Esophagus squamous epithelium (tissue), 5 donors: Measurements from ENCODE around the gene ICE2. TPM values are rescaled to one million over a fixed set of nuclear protein-coding genes. Genes with fewer than 3 reads are reported as not detected.

Source experiments
- DNase-seq: peaks from one replicate; lab custom pipeline; 2025; lab: John Stamatoyannopoulos, UW
- H3K27ac ChIP-seq, 4 donors: fragments of 200-600 bp; sonication (generic); one replicate each; pipeline ENCODE4 v1.5.1; 2016 to 2019; ENCODE audit warnings: mild to moderate bottlenecking in 1 of 4
- H3K27me3 ChIP-seq, 4 donors: fragments of 200-600 bp; sonication (generic); 1 replicate in 3 of 4; 2 replicates in 1 of 4; pipeline versions ENCODE4 v1.5.1 to v1.6.0; 2017 to 2021; ENCODE audit warnings: antibody characterized with exemption in 1 of 4
- H3K36me3 ChIP-seq, 3 donors: fragments of 200-600 bp; sonication (generic); one replicate each; pipeline ENCODE4 v1.5.1; 2016 to 2019
- H3K4me1 ChIP-seq, 3 donors: fragments of 200-600 bp; sonication (generic); one replicate each; pipeline ENCODE4 v1.5.1; 2017 to 2019
- H3K4me3 ChIP-seq, 4 donors: fragments of 200-600 bp; sonication (generic); 1 replicate in 3 of 4; 2 replicates in 1 of 4; pipeline ENCODE4 v1.5.1; 2016 to 2019; ENCODE audit warnings: mild to moderate bottlenecking in 2 of 4, moderate library complexity in 1 of 4
- H3K9me3 ChIP-seq, 3 donors: fragments of 200-600 bp; sonication (generic); one replicate each; pipeline ENCODE4 v1.5.1; 2016 to 2019
- POLR2A ChIP-seq, 4 donors: fragments of 450-650 bp; IDR thresholded peaks; one replicate each; pipeline ENCODE4 v1.6.1; 2017; ENCODE audit warnings: antibody characterized with exemption in 4 of 4, mild to moderate bottlenecking in 4 of 4, moderate library complexity in 3 of 4
- WGBS, 2 donors: methylation state at CpG; one replicate each; pipeline ENCODE4 v1.1.5; 2018; 5-methylcytosine and 5-hydroxymethylcytosine counted together
- intact Hi-C: fragments of 100-400 bp; cut with DNase I; formaldehyde crosslinking; loops from one replicate; pipeline ENCODE4 v1.15.0; 2022
- total RNA-seq, 4 donors: library from RNA; depleted of rRNA; stranded (reverse); fragments of >200 nt; gene quantifications; one replicate each; pipeline ENCODE4 v1.1.0, GENCODE V29; 2016
- TF ChIP-seq, protein P1 (sequence below), 6 experiments: fragments of 450-650 bp in 4 of 6; fragments of 200-600 bp in 2 of 6; sonication (generic) in 2 of 6; IDR thresholded peaks; one replicate each; pipeline ENCODE4 v1.5.1; 2016 to 2019; ENCODE audit warnings: antibody characterized with exemption in 6 of 6, mild to moderate bottlenecking in 4 of 6, moderate library complexity in 4 of 6
- donor health status: DM: yes; HTN: yes; CAD: no.

ICE2 gene
- total RNA-seq, 4 donors from 2014 or later = 7.0 to 35.9 (median 19.9) TPM

DNA sequence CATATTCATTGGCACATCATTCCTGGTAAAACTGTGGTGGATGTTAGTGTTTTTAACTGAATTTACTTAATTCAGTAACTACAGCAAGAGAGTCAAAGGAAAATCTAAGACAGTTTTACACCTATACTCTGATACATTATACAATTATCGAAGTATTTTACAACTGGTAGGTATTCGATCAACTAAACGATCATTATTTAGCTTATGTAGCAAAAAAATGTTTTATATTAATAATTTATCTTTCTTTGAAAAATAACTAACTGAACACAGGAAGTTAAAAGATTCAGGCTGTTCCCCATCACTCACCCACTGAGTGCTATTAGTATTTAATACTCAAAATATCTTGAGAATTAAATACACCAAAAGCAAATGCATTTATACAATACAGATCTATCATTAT, 21.0 kb downstream of the ICE2 start:
- TF ChIP-seq, protein P1, sequence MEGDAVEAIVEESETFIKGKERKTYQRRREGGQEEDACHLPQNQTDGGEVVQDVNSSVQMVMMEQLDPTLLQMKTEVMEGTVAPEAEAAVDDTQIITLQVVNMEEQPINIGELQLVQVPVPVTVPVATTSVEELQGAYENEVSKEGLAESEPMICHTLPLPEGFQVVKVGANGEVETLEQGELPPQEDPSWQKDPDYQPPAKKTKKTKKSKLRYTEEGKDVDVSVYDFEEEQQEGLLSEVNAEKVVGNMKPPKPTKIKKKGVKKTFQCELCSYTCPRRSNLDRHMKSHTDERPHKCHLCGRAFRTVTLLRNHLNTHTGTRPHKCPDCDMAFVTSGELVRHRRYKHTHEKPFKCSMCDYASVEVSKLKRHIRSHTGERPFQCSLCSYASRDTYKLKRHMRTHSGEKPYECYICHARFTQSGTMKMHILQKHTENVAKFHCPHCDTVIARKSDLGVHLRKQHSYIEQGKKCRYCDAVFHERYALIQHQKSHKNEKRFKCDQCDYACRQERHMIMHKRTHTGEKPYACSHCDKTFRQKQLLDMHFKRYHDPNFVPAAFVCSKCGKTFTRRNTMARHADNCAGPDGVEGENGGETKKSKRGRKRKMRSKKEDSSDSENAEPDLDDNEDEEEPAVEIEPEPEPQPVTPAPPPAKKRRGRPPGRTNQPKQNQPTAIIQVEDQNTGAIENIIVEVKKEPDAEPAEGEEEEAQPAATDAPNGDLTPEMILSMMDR (IDR thresholded peaks at IDR 0.05) = no peak
- TF ChIP-seq POLR2A (IDR thresholded peaks at IDR 0.05) = no peak
- H3K4me1 ChIP-seq = no peaks in the 10 kb centered on the region
- DNase-seq = no peak
- H3K36me3 ChIP-seq = peaks cover 0 to 65% (median 0%) of the 10 kb centered on the region in 3 donors
- H3K27me3 ChIP-seq = no peaks in the 10 kb centered on the region
- H3K9me3 ChIP-seq = no peaks in the 10 kb centered on the region
- no peak overlapping the region for H3K27ac ChIP-seq
- WGBS, 2 donors = 85 to 90% methylated on average over 3 of the region's 3 CpGs
- intact Hi-C loops = no loop called here
- H3K4me3 ChIP-seq = no peak overlapping the region

DNA sequence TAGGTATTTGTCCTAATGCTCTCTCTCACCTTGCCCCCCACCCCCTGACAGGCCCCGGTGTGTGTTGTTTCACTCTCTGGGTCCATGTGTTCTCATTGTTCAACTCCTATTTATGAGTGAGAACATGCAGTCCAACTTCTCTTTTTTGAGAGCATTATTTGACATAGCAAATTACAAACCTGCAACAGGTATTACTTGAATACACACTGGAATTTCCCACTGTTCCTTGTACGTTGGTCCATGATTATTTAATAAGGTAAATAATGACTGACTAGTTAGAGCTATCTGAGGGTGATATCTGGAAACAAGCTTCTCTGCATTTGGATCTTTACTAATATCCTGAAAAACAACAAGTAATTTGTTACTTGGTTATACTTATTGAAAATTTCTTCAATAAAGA, 24.1 kb downstream of the ICE2 start:
- H3K9me3 ChIP-seq = no peaks in the 10 kb centered on the region
- no peak overlapping the region for H3K27ac ChIP-seq
- intact Hi-C loops = no loop called here
- no peaks in the 10 kb centered on the region for H3K27me3 ChIP-seq
- WGBS, 2 donors = 66 to 71% methylated on average over 2 of the region's 2 CpGs
- TF ChIP-seq, protein P1 (IDR thresholded peaks at IDR 0.05) = no peak
- TF ChIP-seq POLR2A (IDR thresholded peaks at IDR 0.05) = no peak
- no peaks in the 10 kb centered on the region for H3K4me1 ChIP-seq
- H3K36me3 ChIP-seq = peaks cover 0 to 70% (median 0%) of the 10 kb centered on the region in 3 donors
- DNase-seq = no peak
- H3K4me3 ChIP-seq = no peak overlapping the region

DNA sequence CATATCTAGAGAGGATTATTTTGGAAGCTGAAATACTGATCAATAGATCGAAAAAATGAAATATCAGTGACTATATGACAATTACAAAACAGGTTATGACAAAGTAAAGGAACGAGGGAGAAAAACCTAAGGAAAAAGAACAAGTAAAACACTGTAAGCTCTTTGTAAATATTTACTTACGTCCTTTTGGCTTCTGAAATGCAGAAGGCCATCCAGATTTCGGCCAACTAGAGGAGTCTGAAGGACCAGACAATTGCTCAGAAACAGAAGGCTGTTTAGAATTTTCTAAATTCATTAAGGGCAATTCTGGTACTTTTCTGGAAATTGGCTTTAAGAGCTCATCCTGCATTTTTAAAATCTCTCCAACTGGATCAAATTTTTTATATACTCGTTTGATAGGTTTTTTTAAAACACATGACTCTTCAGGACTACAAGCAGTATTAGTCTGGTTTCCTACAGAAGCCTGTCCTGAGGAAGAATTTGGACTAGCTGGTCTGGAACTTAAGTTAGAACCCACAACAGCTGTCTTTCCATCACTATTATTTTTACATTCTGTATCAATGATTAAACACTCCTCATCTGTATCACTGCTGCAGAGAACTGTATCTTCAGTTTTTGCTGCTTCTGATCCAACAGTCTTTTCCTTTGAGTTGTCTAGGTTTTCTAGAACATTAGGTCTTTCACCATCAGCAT, 30.1 kb downstream of the ICE2 start:
- Histone ChIP-seq H3K4me3 (no peak overlapping the region), H3K4me1 (no peaks in the 10 kb centered on the region), H3K27ac (no peak overlapping the region), H3K9me3 (no peaks in the 10 kb centered on the region), H3K27me3 (no peaks in the 10 kb centered on the region), H3K36me3 (peaks cover 0 to 73% (median 0%) of the 10 kb centered on the region in 3 donors)
- intact Hi-C loops = no loop called here
- 58% methylated on average over 5 of the region's 5 CpGs for WGBS, 2 donors
- DNase-seq = no peak
- TF ChIP-seq, protein P1 (IDR thresholded peaks at IDR 0.05) = no peak
- TF ChIP-seq POLR2A (IDR thresholded peaks at IDR 0.05) = no peak

DNA sequence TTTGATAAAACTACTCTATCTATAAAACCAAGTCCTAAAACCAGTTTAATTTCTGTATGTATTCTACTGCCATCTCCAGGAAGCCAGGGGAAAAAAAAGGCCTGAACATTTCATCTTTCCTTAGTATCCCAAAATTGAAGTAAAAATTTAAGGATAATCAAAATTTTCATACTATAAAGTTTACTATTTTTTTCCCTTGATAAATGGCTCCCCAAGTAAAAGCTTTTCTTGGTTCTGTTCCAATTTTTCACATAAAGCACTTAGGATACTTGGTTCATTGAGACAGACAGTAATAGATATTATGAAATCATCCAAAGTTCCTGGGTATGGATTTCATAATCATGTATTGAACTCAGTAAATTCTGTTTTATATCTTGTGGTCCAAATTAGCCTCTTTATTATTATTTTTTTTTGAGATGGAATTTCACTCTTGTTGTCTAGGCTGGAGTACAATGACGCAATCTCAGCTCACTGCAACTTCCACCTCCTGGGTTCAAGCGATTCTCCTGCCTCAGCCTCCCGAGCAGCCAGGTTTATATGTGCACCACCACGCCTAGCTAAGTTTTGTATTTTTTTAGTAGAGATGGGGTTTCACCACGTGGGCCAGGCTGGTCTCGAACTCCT, 34.5 kb downstream of the ICE2 start:
- H3K36me3 ChIP-seq = peaks cover 0 to 50% (median 0%) of the 10 kb centered on the region in 3 donors
- H3K9me3 ChIP-seq = no peaks in the 10 kb centered on the region
- no peak for TF ChIP-seq POLR2A (IDR thresholded peaks at IDR 0.05)
- TF ChIP-seq, protein P1 (IDR thresholded peaks at IDR 0.05) = peak in 5 of 6 experiments; percentile 26 to 58 (median 47)
- 79 to 97% methylated on average over 6 of the region's 6 CpGs for WGBS, 2 donors
- H3K27me3 ChIP-seq = no peaks in the 10 kb centered on the region
- no peak for DNase-seq
- H3K4me3 ChIP-seq = no peak overlapping the region
- intact Hi-C loops = no loop called here
- no peak overlapping the region for H3K27ac ChIP-seq
- H3K4me1 ChIP-seq = no peaks in the 10 kb centered on the region

DNA sequence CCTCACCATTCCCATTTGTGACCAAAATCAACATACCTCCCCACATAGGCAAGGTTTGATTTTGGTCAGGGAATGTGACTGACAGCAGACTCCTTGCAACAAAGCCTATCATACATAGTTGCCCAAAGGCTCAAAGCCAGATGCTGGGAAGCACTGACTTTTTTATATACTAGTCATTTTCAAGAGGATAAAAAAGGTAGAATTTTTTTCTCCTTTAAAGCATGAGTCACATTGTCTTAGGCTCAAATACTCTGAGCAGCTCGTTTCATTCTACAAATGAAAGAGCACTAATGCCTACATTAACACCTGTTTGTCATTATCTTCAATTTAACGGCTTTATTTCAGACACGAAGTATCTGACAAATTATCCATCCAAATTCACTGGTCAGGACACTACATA, 36.2 kb downstream of the ICE2 start:
- Histone ChIP-seq H3K4me3 (no peak overlapping the region), H3K9me3 (no peaks in the 10 kb centered on the region), H3K27me3 (no peaks in the 10 kb centered on the region), H3K4me1 (no peaks in the 10 kb centered on the region), H3K36me3 (peaks cover 0 to 44% (median 0%) of the 10 kb centered on the region in 3 donors), H3K27ac (no peak overlapping the region)
- WGBS, 2 donors = 65 to 71% methylated on average over 3 of the region's 3 CpGs
- no peak for DNase-seq
- intact Hi-C loops = no loop called here
- TF ChIP-seq, protein P1 (IDR thresholded peaks at IDR 0.05) = no peak
- TF ChIP-seq POLR2A (IDR thresholded peaks at IDR 0.05) = no peak
